HuH-7 (cell line): ENCODE results near the gene CHMP6.
"Not testable (repeated sequence)": the region's sequence is repeated elsewhere in the genome, so short reads cannot be mapped to it uniquely, and the experiment has no call there.

Experiments
- DNase-seq: peaks from one replicate; pipeline ENCODE4 v3.0.0; 2011; ENCODE audit warnings: low spot score

Gene CHMP6

GRCh38 chr17:81012574-81013447 is 21.2 kb downstream of the CHMP6 start:
- no peak for DNase-seq

- DNase-seq: no peak
These were observed 22.0 kb downstream of the CHMP6 start for GRCh38 chr17:81013642-81014041.

- DNase-seq: no peak
These were observed 23.5 kb downstream of the CHMP6 start for GRCh38 chr17:81015136-81015535.

- DNase-seq: no peak
These were observed 24.9 kb downstream of the CHMP6 start for GRCh38 chr17:81016575-81016974.

- DNase-seq: not testable (repeated sequence)
These were observed 25.7 kb downstream of the CHMP6 start for GRCh38 chr17:81017330-81017729.

GRCh38 chr17:81018044-81018802 is 26.6 kb downstream of the CHMP6 start:
- no peak for DNase-seq

GRCh38 chr17:81019563-81020442 is 28.2 kb downstream of the CHMP6 start:
- no peak for DNase-seq

GRCh38 chr17:81020443-81020766 is 28.8 kb downstream of the CHMP6 start:
- DNase-seq: no peak

- no peak for DNase-seq
These were observed 29.3 kb downstream of the CHMP6 start for GRCh38 chr17:81020767-81021497.

- DNase-seq: no peak
These were observed 30.1 kb downstream of the CHMP6 start for GRCh38 chr17:81021531-81022343.

GRCh38 chr17:81022344-81022676 is 30.7 kb downstream of the CHMP6 start:
- DNase-seq: no peak

GRCh38 chr17:81025065-81025740 is 33.6 kb downstream of the CHMP6 start:
- DNase-seq: no peak

- no peak for DNase-seq
These were observed 34.1 kb downstream of the CHMP6 start for GRCh38 chr17:81025741-81026129.

- DNase-seq: no peak
These were observed 34.8 kb downstream of the CHMP6 start for GRCh38 chr17:81026266-81027036.

GRCh38 chr17:81027038-81027437 is 35.4 kb downstream of the CHMP6 start:
- DNase-seq: no peak

- no peak for DNase-seq
These were observed 36.2 kb downstream of the CHMP6 start for GRCh38 chr17:81027591-81028505.

- no peak for DNase-seq
These were observed 36.8 kb downstream of the CHMP6 start for GRCh38 chr17:81028506-81028858.

GRCh38 chr17:81029859-81030258 is 38.2 kb downstream of the CHMP6 start:
- DNase-seq: no peak

- not testable (repeated sequence) for DNase-seq
These were observed 38.7 kb downstream of the CHMP6 start for GRCh38 chr17:81030312-81030711.
